PC-3 (cell line): ENCODE results near the gene TMEM38A. TPM values are rescaled to one million over a fixed set of nuclear protein-coding genes. Genes with fewer than 3 reads are reported as not detected.

Source experiments
- ATAC-seq: fragments of 200-7000 bp; cut with Tn5 transposase; 2 replicates; pipeline ENCODE4 v1.9.1; 2020; ENCODE audit warnings: mild to moderate bottlenecking, moderate library complexity
- BruUV-seq: library from RNA; stranded (reverse); fragments of 400-500 nt; replicated peaks from 2 replicates; lab custom pipeline; 2021; lab: Mats Ljungman, UMichigan
- CTCF ChIA-PET: fragments of 300-600 bp; sonication (Branson Sonifier 250); formaldehyde crosslinking; loops from one replicate; lab custom pipeline; 2022; ENCODE audit warnings: antibody characterized with exemption; lab: Charles Lee
- POLR2A ChIA-PET: fragments of 300-600 bp; sonication (Branson Sonifier 250); formaldehyde crosslinking; loops from one replicate; lab custom pipeline; 2022; ENCODE audit warnings: antibody characterized with exemption; ENCODE audit not compliant: unreplicated experiment; lab: Charles Lee
- DNase-seq: peaks from one replicate; pipeline ENCODE4 v3.0.0-alpha.2; 2015
- H2AFZ ChIP-seq: fragments of 300-600 bp; sonication (generic); 2 replicates; pipeline ENCODE4 v1.6.0; 2016; ENCODE audit warnings: antibody characterized with exemption, low read length
- H3F3A ChIP-seq: fragments of 300-600 bp; sonication (generic); one replicate; pipeline ENCODE4 v1.6.0; 2017; ENCODE audit warnings: antibody characterized with exemption, low read length, control low read depth, mild to moderate bottlenecking; ENCODE audit not compliant: unreplicated experiment
- H3K27ac ChIP-seq: fragments of 300-600 bp; sonication (generic); 2 replicates; pipeline ENCODE4 v1.5.1; 2016; ENCODE audit warnings: mild to moderate bottlenecking, low read length
- H3K27me3 ChIP-seq: fragments of 300-600 bp; sonication (generic); 2 replicates; pipeline ENCODE4 v1.6.1; 2016; ENCODE audit warnings: low read length, mixed read lengths
- H3K36me3 ChIP-seq: fragments of 300-600 bp; sonication (generic); 2 replicates; pipeline ENCODE4 v1.6.1; 2016; ENCODE audit warnings: low read depth, mixed run types, low read length, mixed read lengths
- H3K4me1 ChIP-seq: fragments of 300-600 bp; sonication (generic); 2 replicates; pipeline ENCODE4 v1.5.1; 2016; ENCODE audit warnings: low read length; ENCODE audit not compliant: insufficient read depth
- H3K4me2 ChIP-seq: fragments of 300-600 bp; sonication (generic); 2 replicates; pipeline ENCODE4 v1.6.0; 2016; ENCODE audit warnings: low read length
- H3K4me3 ChIP-seq: fragments of 300-600 bp; sonication (generic); 2 replicates; pipeline ENCODE4 v1.5.1; 2016; ENCODE audit warnings: mild to moderate bottlenecking, low read length, mixed read lengths
- H3K79me2 ChIP-seq: fragments of 300-600 bp; sonication (generic); 2 replicates; pipeline ENCODE4 v1.6.1; 2017; ENCODE audit warnings: low read length, mixed read lengths
- H3K9ac ChIP-seq: fragments of 300-600 bp; sonication (generic); 2 replicates; pipeline ENCODE4 v1.6.0; 2016; ENCODE audit warnings: mild to moderate bottlenecking, low read length
- H3K9me2 ChIP-seq: fragments of 300-600 bp; sonication (generic); replicated peaks from 2 replicates; pipeline ENCODE4 v1.6.1; 2016; ENCODE audit warnings: mixed run types, low read length, mixed read lengths
- H3K9me3 ChIP-seq: fragments of 300-600 bp; sonication (generic); 2 replicates; pipeline ENCODE4 v1.6.1; 2016; ENCODE audit warnings: low read length, mixed read lengths
- H4K20me1 ChIP-seq: fragments of 300-600 bp; sonication (generic); 2 replicates; pipeline ENCODE4 v1.6.1; 2016; ENCODE audit warnings: low read length, mixed read lengths
- CTCF ChIP-seq: fragments of 300-600 bp; sonication (generic); conservative IDR thresholded peaks from 2 replicates; pipeline ENCODE4 v1.5.1; 2017; ENCODE audit warnings: antibody characterized with exemption, low read depth, mild to moderate bottlenecking, low read length
- EZH2 ChIP-seq: fragments of 300-600 bp; sonication (generic); IDR thresholded peaks from one replicate; pipeline ENCODE4 v1.6.1; 2017; ENCODE audit warnings: antibody characterized with exemption, mild to moderate bottlenecking, low read length; ENCODE audit not compliant: unreplicated experiment
- EZH2phosphoT487 ChIP-seq: fragments of 300-600 bp; sonication (generic); IDR thresholded peaks from 2 replicates; pipeline ENCODE4 v1.6.1; 2018; ENCODE audit warnings: mild to moderate bottlenecking, antibody characterized with exemption, low read length, borderline replicate concordance
- intact Hi-C: fragments of 100-400 bp; cut with micrococcal nuclease; formaldehyde crosslinking; loops from 2 replicates; pipeline ENCODE4 v1.9.0; 2023
- total RNA-seq: library from RNA; depleted of rRNA; stranded (reverse); fragments of >200 nt; gene quantifications from 2 replicates; pipeline ENCODE4 v1.2.3, GENCODE V29; 2014

TMEM38A gene
- total RNA-seq, 1 experiment from 2014 or later = 11.0 TPM

- intact Hi-C loops = loop anchor here (2.0 kb wide), 1 partner anchor 31 kb away; the partner anchor contains the start of gene MED26
- Histone ChIP-seq H3K9ac (peak within 1 kb of the TSS; percentile 96), H3K9me3 (no peaks in the 10 kb centered on the region), H3K4me1 (peaks cover 8% of the 10 kb centered on the region), H4K20me1 (peaks cover 16% of the 10 kb centered on the region), H3F3A (no peaks in the 10 kb centered on the region), H3K27me3 (no peaks in the 10 kb centered on the region), H3K4me2 (peak within 1 kb of the TSS; percentile 100), H3K79me2 (peaks cover 45% of the 10 kb centered on the region), H3K4me3 (peak within 1 kb of the TSS; percentile 88), H2AFZ (peak within 1 kb of the TSS; percentile 98), H3K36me3 (peaks cover 14% of the 10 kb centered on the region), H3K9me2 (no peaks in the 10 kb centered on the region), H3K27ac (peak within 1 kb of the TSS; percentile 77)
- ChIA-PET POLR2A (interaction anchor here (0.5 to 0.7 kb wide), 5 partner anchors 52 to 189 kb away, joined by 3 to 16 read pairs (median 7); no protein-coding TSS in a partner anchor), CTCF (interaction anchor here (0.6 kb wide), 2 partner anchors 25 to 33 kb away, joined by 3 to 4 read pairs; no protein-coding TSS in a partner anchor)
- BruUV-seq = TSS peak; percentile 77
- peak; percentile 98 for DNase-seq
- TF ChIP-seq EZH2phosphoT487 = no peak
- TF ChIP-seq EZH2 = no peak
- no peak; the same call in 1 of the 2 replicates for TF ChIP-seq CTCF
- ATAC-seq = peak; percentile 97
These were observed 869 bp upstream of the TMEM38A start, which contains the start of gene SMIM7 for GRCh38 chr19:16659832-16660708. Gene SMIM7 (minus strand): TSS chr19:16660144. CDS start chr19:16660110, 34 bp downstream.

DNA sequence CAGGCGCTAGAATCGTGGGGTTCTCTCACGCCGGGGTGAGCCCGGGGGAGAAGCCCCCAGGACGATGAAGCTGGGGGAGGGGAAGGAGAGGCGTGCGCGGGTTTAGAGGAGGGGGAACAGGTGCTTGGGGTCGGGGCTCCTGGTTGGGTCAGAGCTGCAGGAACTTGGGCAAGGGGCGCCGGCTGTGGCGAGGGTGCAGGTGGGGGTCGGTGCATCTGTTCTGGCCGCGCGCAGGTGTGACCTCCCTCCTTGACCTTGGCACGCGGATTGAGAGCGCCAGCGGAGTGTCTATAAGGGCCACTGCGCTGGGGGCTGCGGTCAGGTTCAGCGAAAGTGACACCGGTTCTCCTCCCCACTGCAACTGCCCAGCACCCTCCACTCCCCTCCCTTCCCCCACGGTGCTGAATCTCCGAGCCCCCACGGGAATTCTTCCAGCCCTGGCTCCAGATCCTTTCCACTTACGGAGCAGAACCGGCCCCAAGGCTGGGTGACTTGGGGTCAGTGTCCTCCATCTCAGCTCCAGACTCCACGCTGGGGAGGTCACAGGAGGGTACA, 618 bp downstream of the TMEM38A start:
- Histone ChIP-seq H3K79me2 (peaks cover 35% of the 10 kb centered on the region), H3K27ac (no peak overlapping the region), H4K20me1 (peaks cover 16% of the 10 kb centered on the region), H3K9me3 (no peaks in the 10 kb centered on the region), H3K4me3 (peak overlapping the region; percentile 88), H2AFZ (peak overlapping the region; percentile 87), H3K36me3 (peaks cover 9% of the 10 kb centered on the region; the same call in 1 of the 2 replicates), H3K4me2 (peak overlapping the region; percentile 100), H3F3A (no peaks in the 10 kb centered on the region), H3K9me2 (no peaks in the 10 kb centered on the region), H3K27me3 (no peaks in the 10 kb centered on the region), H3K9ac (peak overlapping the region; percentile 52; the same call in 1 of the 2 replicates), H3K4me1 (peaks cover 8% of the 10 kb centered on the region)
- ATAC-seq (no peak), DNase-seq (no peak)
- CTCF ChIA-PET = no interaction called here
- intact Hi-C loops = no loop called here
- TF ChIP-seq CTCF (no peak), EZH2 (no peak), EZH2phosphoT487 (no peak)
- POLR2A ChIA-PET = no interaction called here
- no TSS peak for BruUV-seq
